Loucy (cell line): ENCODE results near the gene GABRR3.

Experiments used
- H2AFZ ChIP-seq: fragments of 200-600 bp; sonication (generic); 2 replicates; pipeline ENCODE4 v1.6.0; 2016; ENCODE audit warnings: antibody characterized with exemption, mild to moderate bottlenecking, low read length, moderate library complexity
- H3F3A ChIP-seq: fragments of 200-600 bp; 2 replicates; pipeline ENCODE4 v1.6.0; 2016; ENCODE audit warnings: antibody characterized with exemption, low read depth, mild to moderate bottlenecking
- H3K27me3 ChIP-seq: fragments of 200-600 bp; sonication (generic); 2 replicates; pipeline ENCODE4 v1.6.1; 2014; ENCODE audit warnings: low read length, mild to moderate bottlenecking; ENCODE audit not compliant: insufficient read depth, poor library complexity, severe bottlenecking
- H3K36me3 ChIP-seq: fragments of 200-600 bp; sonication (generic); 2 replicates; pipeline ENCODE4 v1.6.1; 2016; ENCODE audit warnings: low read length; ENCODE audit not compliant: insufficient read depth
- H3K4me1 ChIP-seq: fragments of 200-600 bp; sonication (generic); 2 replicates; pipeline ENCODE4 v1.5.1; 2014; ENCODE audit warnings: low read length, mild to moderate bottlenecking; ENCODE audit not compliant: insufficient read depth, poor library complexity, severe bottlenecking
- H3K4me2 ChIP-seq: fragments of 200-600 bp; sonication (generic); 2 replicates; pipeline ENCODE4 v1.6.0; 2014; ENCODE audit warnings: antibody characterized with exemption, low read length, low read depth, mild to moderate bottlenecking; ENCODE audit not compliant: poor library complexity, severe bottlenecking
- H3K4me3 ChIP-seq: fragments of 200-600 bp; sonication (generic); 2 replicates; pipeline ENCODE4 v1.5.1; 2014; ENCODE audit warnings: low read length, mild to moderate bottlenecking, mixed read lengths; ENCODE audit not compliant: poor library complexity, severe bottlenecking
- H3K79me2 ChIP-seq: fragments of 200-600 bp; sonication (generic); 2 replicates; pipeline ENCODE4 v1.6.1; 2014; ENCODE audit warnings: low read length; ENCODE audit not compliant: insufficient read depth
- H3K9ac ChIP-seq: fragments of 200-600 bp; sonication (generic); 2 replicates; pipeline ENCODE4 v1.6.0; 2014; ENCODE audit warnings: mild to moderate bottlenecking, low read depth, low read length, moderate library complexity; ENCODE audit not compliant: poor library complexity, severe bottlenecking
- H3K9me2 ChIP-seq: fragments of 200-600 bp; sonication (generic); replicated peaks from 2 replicates; pipeline ENCODE4 v1.6.1; 2016; ENCODE audit warnings: low read depth, low read length, mixed read lengths
- H3K9me3 ChIP-seq: fragments of 200-600 bp; sonication (generic); 2 replicates; pipeline ENCODE4 v1.6.1; 2014; ENCODE audit warnings: mild to moderate bottlenecking, antibody characterized with exemption, low read length, low read depth; ENCODE audit not compliant: insufficient read depth
- H4K20me1 ChIP-seq: fragments of 200-600 bp; sonication (generic); 2 replicates; pipeline ENCODE4 v1.6.0; 2014; ENCODE audit warnings: antibody characterized with exemption, low read length, mild to moderate bottlenecking; ENCODE audit not compliant: insufficient read depth, poor library complexity, severe bottlenecking
- EZH2phosphoT487 ChIP-seq: fragments of 200-600 bp; IDR thresholded peaks from 2 replicates; pipeline ENCODE4 v1.6.1; 2018; ENCODE audit warnings: antibody characterized with exemption, mild to moderate bottlenecking, moderate library complexity, borderline replicate concordance
- TF ChIP-seq, protein P1 (sequence below): fragments of 200-600 bp; sonication (generic); conservative IDR thresholded peaks from 2 replicates; pipeline ENCODE4 v1.5.1; 2014; ENCODE audit warnings: mild to moderate bottlenecking, antibody characterized with exemption, low read length

The GABRR3 gene

DNA sequence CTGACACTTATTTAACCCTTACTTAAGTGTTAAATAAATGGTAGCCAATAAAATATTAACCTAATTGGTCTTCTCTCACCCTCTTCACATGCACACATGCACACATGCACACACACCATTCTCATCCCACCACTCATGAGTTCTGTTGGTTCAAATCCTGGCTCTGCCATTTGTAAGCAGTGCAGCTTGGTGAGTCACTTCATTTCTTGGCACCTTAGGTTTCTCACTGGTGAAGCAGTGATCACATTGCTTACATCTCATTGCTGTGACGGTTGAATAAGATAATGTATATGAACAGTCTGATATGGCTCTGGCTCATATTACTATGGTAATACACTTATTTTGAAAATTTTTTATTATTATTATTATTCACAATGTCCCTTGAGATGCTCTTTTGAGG, 96.7 kb downstream of the GABRR3 start:
- H3K4me1 ChIP-seq = no peaks in the 10 kb centered on the region
- no peak overlapping the region for H3K9ac ChIP-seq
- TF ChIP-seq, protein P1, sequence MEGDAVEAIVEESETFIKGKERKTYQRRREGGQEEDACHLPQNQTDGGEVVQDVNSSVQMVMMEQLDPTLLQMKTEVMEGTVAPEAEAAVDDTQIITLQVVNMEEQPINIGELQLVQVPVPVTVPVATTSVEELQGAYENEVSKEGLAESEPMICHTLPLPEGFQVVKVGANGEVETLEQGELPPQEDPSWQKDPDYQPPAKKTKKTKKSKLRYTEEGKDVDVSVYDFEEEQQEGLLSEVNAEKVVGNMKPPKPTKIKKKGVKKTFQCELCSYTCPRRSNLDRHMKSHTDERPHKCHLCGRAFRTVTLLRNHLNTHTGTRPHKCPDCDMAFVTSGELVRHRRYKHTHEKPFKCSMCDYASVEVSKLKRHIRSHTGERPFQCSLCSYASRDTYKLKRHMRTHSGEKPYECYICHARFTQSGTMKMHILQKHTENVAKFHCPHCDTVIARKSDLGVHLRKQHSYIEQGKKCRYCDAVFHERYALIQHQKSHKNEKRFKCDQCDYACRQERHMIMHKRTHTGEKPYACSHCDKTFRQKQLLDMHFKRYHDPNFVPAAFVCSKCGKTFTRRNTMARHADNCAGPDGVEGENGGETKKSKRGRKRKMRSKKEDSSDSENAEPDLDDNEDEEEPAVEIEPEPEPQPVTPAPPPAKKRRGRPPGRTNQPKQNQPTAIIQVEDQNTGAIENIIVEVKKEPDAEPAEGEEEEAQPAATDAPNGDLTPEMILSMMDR = no peak
- no peak for TF ChIP-seq EZH2phosphoT487

DNA sequence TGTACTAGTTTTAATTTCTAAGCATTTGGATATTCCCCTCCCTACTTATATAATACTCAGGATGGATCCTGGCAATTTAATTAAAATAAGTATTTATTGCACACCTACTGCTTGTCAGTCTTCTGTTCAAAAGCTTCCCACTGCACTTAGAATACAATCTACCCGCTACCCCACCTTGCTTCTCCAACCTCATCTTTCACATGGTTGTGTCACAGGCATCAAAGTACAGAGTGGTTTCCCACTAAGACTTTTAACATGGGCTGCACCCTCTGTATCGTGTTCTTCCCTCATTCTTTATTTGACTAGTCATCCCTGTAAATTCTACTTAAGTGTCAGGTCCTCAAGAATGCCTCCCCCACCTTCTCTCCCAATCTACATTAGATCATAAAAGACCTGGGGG, 97.9 kb downstream of the GABRR3 start:
- Histone ChIP-seq H3K4me1 (no peaks in the 10 kb centered on the region), H3K36me3 (peaks cover 1% of the 10 kb centered on the region; the same call in 1 of the 2 replicates)

More for the DNA sequence above, 96.7 kb downstream of the GABRR3 start:
- H3K36me3 ChIP-seq = peaks cover 7% of the 10 kb centered on the region; the same call in 1 of the 2 replicates
- no peaks in the 10 kb centered on the region for H3K79me2 ChIP-seq
- H3K4me3 ChIP-seq = no peak overlapping the region
- H3K9me3 ChIP-seq = no peaks in the 10 kb centered on the region
- H2AFZ ChIP-seq = no peak overlapping the region
- H4K20me1 ChIP-seq = no peaks in the 10 kb centered on the region
- H3K9me2 ChIP-seq = no peaks in the 10 kb centered on the region
- H3F3A ChIP-seq = no peaks in the 10 kb centered on the region
- no peaks in the 10 kb centered on the region for H3K27me3 ChIP-seq
- no peak overlapping the region for H3K4me2 ChIP-seq

DNA sequence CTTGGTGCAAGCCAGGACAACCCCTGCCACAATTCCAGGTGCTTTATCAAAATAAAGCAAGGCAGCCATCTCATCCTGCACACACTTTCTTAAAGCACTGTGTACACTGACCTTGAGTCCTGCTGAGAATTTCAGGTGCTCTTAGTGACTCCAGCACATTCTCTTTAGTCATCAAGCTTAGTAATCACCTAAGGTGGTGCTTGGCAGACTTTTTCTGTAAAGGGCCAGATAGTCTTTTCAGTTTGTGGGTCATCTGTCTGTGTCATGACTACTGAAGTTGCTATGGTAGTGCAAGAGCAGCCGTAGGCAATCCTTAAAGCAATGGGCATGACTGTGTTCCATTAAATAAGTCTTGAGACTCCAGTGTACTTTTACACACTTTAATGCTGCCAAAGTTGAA, 99.3 kb downstream of the GABRR3 start:
- no peak overlapping the region for H3K4me2 ChIP-seq
- TF ChIP-seq EZH2phosphoT487 = no peak
- TF ChIP-seq, protein P1 = no peak
- no peaks in the 10 kb centered on the region for H3K9me2 ChIP-seq
- H3K9ac ChIP-seq = no peak overlapping the region
- H3K36me3 ChIP-seq = no peaks in the 10 kb centered on the region; the same call in 1 of the 2 replicates
- no peaks in the 10 kb centered on the region for H3K79me2 ChIP-seq
- H3K4me1 ChIP-seq = no peaks in the 10 kb centered on the region
- no peaks in the 10 kb centered on the region for H3K27me3 ChIP-seq
- H3K4me3 ChIP-seq = no peak overlapping the region
- no peak overlapping the region for H2AFZ ChIP-seq
- no peaks in the 10 kb centered on the region for H3K9me3 ChIP-seq
- H4K20me1 ChIP-seq = no peaks in the 10 kb centered on the region
- H3F3A ChIP-seq = no peaks in the 10 kb centered on the region

More for the DNA sequence above, 97.9 kb downstream of the GABRR3 start:
- Histone ChIP-seq H3K9me3 (no peaks in the 10 kb centered on the region), H3K4me2 (no peak overlapping the region), H3K79me2 (no peaks in the 10 kb centered on the region), H3K9ac (no peak overlapping the region), H3K4me3 (no peak overlapping the region), H2AFZ (no peak overlapping the region), H3K9me2 (no peaks in the 10 kb centered on the region), H3F3A (no peaks in the 10 kb centered on the region), H3K27me3 (no peaks in the 10 kb centered on the region), H4K20me1 (no peaks in the 10 kb centered on the region)
- TF ChIP-seq, protein P1 = no peak
- TF ChIP-seq EZH2phosphoT487 = no peak
